Keratinocyte (primary cell): ENCODE data around the gene HMGB2.

Source experiments
- CTCF ChIP-seq, 3 experiments: IDR thresholded peaks in 1 of 3; conservative IDR thresholded peaks in 1 of 3; optimal IDR thresholded peaks in 1 of 3; 2 replicates in 2 of 3; 3 replicates in 1 of 3; pipeline versions ENCODE3 to v1.5.1; 2011; ENCODE audit warnings: low read length in 3 of 3, mild to moderate bottlenecking in 3 of 3, moderate library complexity in 2 of 3, control low read depth in 1 of 3, inconsistent platforms in 1 of 3; ENCODE audit not compliant: insufficient read depth in 2 of 3; ENCODE audit errors: extremely low read depth in 1 of 3
- EZH2 ChIP-seq: IDR thresholded peaks from one replicate; pipeline ENCODE4 v1.6.1; 2012; ENCODE audit warnings: inconsistent platforms, mild to moderate bottlenecking, low read length, moderate library complexity

GRCh38 chr4:173325007-173325736 is 9.0 kb downstream of the HMGB2 start:
- TF ChIP-seq CTCF (optimal IDR thresholded peaks at IDR 0.05 in 1 of 3, IDR thresholded peaks at IDR 0.05 in 1 of 3, conservative IDR thresholded peaks at IDR 0.05 in 1 of 3; ENCODE audit: extremely low read depth in 1 of 3, insufficient read depth in 2 of 3, low read length in 3 of 3) (no peak), EZH2 (no peak)
